ENCODE results near the gene PCNX2. TPM values are rescaled to one million over a fixed set of nuclear protein-coding genes. Genes with fewer than 3 reads are reported as not detected.
"Not testable (repeated sequence)": the region's sequence is repeated elsewhere in the genome, so short reads cannot be mapped to it uniquely, and the experiment has no call there.

Gene PCNX2
- polyA plus RNA-seq, 3 donors = 11.6 to 16.8 (median 13.5) TPM

- no peak for DNase-seq (ENCODE audit: extremely low read depth in 1 of 11, low read depth in 9 of 11, low spot score in 4 of 11)
These were observed 289.0 kb downstream of the PCNX2 start for GRCh38 chr1:233006541-233006973.

GRCh38 chr1:233006108-233006507, 289.4 kb downstream of the PCNX2 start:
- no peak for DNase-seq (ENCODE audit: extremely low read depth in 1 of 11, low read depth in 9 of 11, low spot score in 4 of 11)

- DNase-seq (ENCODE audit: extremely low read depth in 1 of 11, low read depth in 9 of 11, low spot score in 4 of 11) = no peak
These were observed 289.8 kb downstream of the PCNX2 start for GRCh38 chr1:233005703-233006102.

- DNase-seq (ENCODE audit: extremely low read depth in 1 of 11, low read depth in 9 of 11, low spot score in 4 of 11) = no peak
These were observed 290.4 kb downstream of the PCNX2 start for GRCh38 chr1:233005156-233005555.

GRCh38 chr1:233004451-233004850, 291.1 kb downstream of the PCNX2 start:
- DNase-seq (ENCODE audit: extremely low read depth in 1 of 11, low read depth in 9 of 11, low spot score in 4 of 11) = no peak

- DNase-seq (ENCODE audit: extremely low read depth in 1 of 11, low read depth in 9 of 11, low spot score in 4 of 11) = not testable (repeated sequence)
These were observed 291.9 kb downstream of the PCNX2 start for GRCh38 chr1:233003638-233004037.

- DNase-seq (ENCODE audit: extremely low read depth in 1 of 11, low read depth in 9 of 11, low spot score in 4 of 11) = no peak
These were observed 295.4 kb downstream of the PCNX2 start for GRCh38 chr1:232999956-233000625.

- DNase-seq (ENCODE audit: extremely low read depth in 1 of 11, low read depth in 9 of 11, low spot score in 4 of 11) = no peak
These were observed 296.9 kb downstream of the PCNX2 start for GRCh38 chr1:232998646-232999045.

- no peak for DNase-seq (ENCODE audit: extremely low read depth in 1 of 11, low read depth in 9 of 11, low spot score in 4 of 11)
These were observed 297.4 kb downstream of the PCNX2 start for GRCh38 chr1:232998138-232998537.

- no peak for DNase-seq (ENCODE audit: extremely low read depth in 1 of 11, low read depth in 9 of 11, low spot score in 4 of 11)
These were observed 299.4 kb downstream of the PCNX2 start for GRCh38 chr1:232996143-232996542.

- DNase-seq (ENCODE audit: extremely low read depth in 1 of 11, low read depth in 9 of 11, low spot score in 4 of 11) = no peak
These were observed 300.3 kb downstream of the PCNX2 start for GRCh38 chr1:232995189-232995588.

- DNase-seq (ENCODE audit: extremely low read depth in 1 of 11, low read depth in 9 of 11, low spot score in 4 of 11) = no peak
These were observed 302.0 kb downstream of the PCNX2 start for GRCh38 chr1:232993555-232993954.

GRCh38 chr1:232992227-232992626, 303.3 kb downstream of the PCNX2 start:
- no peak for DNase-seq (ENCODE audit: extremely low read depth in 1 of 11, low read depth in 9 of 11, low spot score in 4 of 11)

GRCh38 chr1:232991238-232991637, 304.3 kb downstream of the PCNX2 start:
- DNase-seq (ENCODE audit: extremely low read depth in 1 of 11, low read depth in 9 of 11, low spot score in 4 of 11) = no peak

GRCh38 chr1:232990176-232991128, 305.1 kb downstream of the PCNX2 start:
- DNase-seq (ENCODE audit: extremely low read depth in 1 of 11, low read depth in 9 of 11, low spot score in 4 of 11) = no peak

- no peak for DNase-seq (ENCODE audit: extremely low read depth in 1 of 11, low read depth in 9 of 11, low spot score in 4 of 11)
These were observed 306.9 kb downstream of the PCNX2 start for GRCh38 chr1:232988572-232989040.

GRCh38 chr1:232987774-232988140, 307.8 kb downstream of the PCNX2 start:
- no peak for DNase-seq (ENCODE audit: extremely low read depth in 1 of 11, low read depth in 9 of 11, low spot score in 4 of 11)

GRCh38 chr1:232987046-232987773, 308.3 kb downstream of the PCNX2 start:
- DNase-seq (ENCODE audit: extremely low read depth in 1 of 11, low read depth in 9 of 11, low spot score in 4 of 11) = no peak

- no peak for DNase-seq (ENCODE audit: extremely low read depth in 1 of 11, low read depth in 9 of 11, low spot score in 4 of 11)
These were observed 309.0 kb downstream of the PCNX2 start for GRCh38 chr1:232986527-232986922.
